SKM-1 (cell line): Measurements from ENCODE around the gene ATP6V0A1.
A peak's percentile ranks its signal among the peaks of the same experiment; 100 is the strongest.
"Not testable (repeated sequence)": the region's sequence is repeated elsewhere in the genome, so short reads cannot be mapped to it uniquely, and the experiment has no call there.

Experiments used
- DNase-seq: peaks from one replicate; lab custom pipeline; 2025; ENCODE audit not compliant: unreplicated experiment; lab: John Stamatoyannopoulos, UW

The ATP6V0A1 gene

DNA sequence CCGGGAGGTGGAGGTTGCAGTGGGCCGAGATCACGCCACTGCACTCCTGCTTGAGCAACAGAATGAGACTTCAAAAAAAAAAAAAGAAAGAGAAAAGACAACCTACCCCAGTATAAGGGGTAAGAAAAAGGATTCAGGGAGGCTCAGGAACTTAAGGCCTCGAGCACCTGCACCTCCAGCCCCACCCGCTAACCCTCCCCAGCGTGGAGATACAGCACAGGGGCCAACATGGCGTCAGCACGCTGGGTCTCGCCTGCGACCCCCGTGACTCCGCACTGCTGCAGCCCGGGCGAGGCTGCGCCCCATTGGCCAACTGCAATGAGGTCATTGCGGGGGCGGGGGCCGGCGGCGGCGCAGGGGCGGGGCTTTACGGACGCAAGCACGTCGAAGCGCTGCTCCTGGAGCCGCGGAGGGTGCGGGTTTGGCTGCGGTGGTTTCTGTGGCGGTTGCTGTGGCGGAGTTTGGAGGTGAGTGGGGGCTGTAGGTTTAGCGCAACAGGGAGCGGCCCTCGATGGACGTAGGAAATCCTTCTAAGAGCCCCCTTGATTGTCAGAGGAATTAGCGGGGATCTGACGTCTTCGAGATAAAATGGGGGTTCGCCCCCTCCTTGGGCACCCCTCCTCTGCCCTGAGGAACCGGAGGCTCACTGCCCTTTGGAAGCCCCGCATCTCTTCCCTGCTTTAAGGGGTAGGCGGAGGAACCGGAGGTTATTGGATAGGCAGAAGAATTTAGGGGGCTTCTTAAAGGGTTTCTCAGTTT is at the start of gene ATP6V0A1:
Gene ATP6V0A1, plus strand, starts transcription at position 382 of the 759 bp plus-strand sequence. CDS start 2,017 bp downstream, outside the sequence.
- peak; percentile 60 for DNase-seq

DNA sequence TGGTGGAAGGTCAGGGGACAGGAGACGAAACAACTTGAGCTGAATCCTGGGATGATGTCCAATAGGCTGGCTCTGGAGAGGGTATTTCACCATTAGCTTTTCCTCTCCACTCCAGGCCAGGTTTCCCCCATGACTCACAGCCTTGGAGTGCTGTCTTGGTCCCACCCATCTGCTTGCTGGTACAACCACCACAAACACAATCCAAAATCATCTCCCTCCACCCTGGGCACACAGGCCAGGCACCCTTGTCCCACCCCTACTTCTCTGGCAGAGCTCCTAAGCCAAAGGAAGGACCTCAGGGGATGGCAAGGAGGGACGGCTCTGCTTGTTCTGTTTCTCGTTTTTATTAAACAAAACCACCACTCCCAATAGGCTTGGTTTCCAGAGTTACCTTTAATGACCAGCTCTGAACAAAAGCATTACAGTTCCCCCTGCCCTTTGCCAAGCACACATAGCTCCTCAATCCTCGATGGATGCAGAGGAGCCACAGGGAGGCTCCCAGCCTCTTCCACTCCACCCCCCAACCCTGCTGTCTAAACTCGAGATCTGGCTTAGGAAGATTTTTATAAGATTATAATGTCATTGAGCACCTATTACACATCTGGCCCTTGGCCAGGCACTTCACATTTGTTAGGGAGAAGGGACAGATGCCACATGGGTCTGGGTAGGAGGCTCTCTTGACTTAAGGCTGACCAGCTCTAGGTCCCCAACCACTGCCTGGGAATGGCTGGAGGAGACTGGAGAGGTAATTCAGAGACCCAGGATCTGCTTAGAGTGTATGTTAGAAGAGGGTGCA is 49.0 kb upstream of the ATP6V0A1 start:
- no peak for DNase-seq

DNA sequence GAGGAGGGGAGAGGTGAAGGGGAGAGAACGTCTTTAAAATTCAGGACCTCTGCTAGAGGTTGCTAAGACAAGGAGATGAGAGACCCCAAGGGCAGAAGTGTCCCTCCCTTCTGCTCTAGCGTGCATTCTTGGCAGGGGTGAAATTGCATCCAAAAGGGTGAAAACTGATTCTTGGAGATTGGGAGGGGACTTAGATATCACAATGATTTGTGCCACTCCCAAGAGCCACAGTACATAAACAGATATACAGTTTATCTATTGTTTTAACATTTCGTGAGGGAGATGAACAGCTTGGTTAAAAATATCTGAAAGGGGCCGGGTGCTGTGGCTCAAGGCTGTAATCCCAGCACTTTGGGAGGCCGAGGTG is 48.4 kb upstream of the ATP6V0A1 start:
- DNase-seq, result no peak

DNA sequence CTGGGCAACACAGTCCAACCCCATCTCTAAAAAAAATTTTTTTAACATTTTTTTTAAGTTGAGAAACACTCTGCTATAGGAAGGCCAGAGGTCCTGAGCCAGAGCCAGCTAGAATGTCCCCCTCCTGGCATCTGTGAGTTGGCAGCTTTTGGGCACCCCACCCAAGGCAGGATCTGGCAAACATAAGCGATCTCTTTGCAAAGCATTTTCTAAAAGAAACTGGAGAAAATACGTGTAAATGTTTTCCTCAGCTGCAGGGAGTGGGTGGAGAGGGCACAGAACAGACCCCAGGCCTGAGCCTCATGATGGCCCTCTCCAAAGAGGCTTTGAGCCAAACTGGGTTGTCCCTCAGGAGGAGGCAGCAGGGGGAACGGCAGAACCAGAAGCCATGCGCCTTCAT is 47.3 kb upstream of the ATP6V0A1 start:
- no peak for DNase-seq

DNA sequence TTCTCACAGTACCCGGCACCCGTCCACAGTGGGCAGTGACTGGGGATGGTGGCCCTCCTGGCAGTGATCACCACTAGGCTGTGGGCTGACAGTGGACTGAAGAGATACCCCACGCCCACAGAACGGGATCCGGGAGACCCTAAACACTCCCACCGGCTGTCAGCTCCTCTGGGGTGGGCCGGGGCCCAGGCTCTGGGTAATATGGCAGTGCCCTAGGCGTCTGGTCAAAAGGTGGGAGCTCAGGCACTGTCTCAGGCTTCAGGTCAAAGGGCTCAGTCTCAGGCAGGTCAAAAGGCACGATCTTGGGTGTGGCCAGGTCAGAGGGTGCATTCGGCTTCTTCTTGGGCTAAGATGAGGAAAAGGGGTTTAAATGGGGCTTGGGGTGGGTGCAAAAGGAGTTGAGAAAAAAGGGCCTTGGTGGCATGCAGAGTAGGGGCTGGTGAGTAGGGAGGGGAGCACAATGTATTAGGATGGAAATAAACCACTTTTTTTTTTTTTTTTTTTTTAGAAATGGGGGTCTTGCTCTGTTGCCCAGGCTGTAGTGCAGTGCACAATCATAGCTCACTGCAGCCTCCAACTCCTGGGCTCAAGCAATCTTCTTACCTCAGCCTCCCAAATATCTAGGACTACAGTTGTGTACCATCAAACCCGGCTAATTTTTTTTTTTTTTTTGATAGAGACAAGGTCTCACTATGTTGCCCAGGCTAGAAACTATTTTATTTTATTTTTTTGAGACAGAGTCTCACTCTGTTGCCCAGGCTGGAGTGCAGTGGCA is 46.6 kb upstream of the ATP6V0A1 start:
- no peak for DNase-seq

DNA sequence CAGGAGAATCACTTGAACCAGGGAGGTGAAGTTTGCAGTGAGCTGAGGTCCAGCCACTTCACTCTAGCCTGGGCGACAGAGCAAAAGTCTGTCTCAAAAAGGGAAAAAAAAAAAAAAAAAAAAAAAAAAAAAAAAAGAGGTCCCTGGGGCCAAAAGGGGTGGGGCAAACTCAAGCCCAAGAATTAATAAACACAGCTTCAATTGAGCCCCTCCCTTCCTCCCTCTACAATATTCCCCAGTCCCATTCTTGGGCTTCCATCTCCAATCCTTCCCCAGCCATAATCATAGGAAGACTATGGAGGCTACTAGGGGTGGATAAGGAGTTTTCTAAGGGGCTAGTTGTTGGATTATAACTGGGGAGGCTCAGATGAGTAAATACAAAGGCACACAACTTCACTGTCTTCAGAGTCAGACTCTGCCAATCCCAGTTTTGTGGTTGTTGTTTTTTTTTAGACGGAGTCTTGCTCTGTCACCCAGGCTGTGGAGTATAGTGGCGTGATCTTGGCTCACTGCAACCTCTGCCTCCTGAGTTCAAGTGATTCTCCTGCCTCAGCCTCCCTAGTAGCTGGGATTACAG is 45.1 kb upstream of the ATP6V0A1 start:
- DNase-seq, result no peak

DNA sequence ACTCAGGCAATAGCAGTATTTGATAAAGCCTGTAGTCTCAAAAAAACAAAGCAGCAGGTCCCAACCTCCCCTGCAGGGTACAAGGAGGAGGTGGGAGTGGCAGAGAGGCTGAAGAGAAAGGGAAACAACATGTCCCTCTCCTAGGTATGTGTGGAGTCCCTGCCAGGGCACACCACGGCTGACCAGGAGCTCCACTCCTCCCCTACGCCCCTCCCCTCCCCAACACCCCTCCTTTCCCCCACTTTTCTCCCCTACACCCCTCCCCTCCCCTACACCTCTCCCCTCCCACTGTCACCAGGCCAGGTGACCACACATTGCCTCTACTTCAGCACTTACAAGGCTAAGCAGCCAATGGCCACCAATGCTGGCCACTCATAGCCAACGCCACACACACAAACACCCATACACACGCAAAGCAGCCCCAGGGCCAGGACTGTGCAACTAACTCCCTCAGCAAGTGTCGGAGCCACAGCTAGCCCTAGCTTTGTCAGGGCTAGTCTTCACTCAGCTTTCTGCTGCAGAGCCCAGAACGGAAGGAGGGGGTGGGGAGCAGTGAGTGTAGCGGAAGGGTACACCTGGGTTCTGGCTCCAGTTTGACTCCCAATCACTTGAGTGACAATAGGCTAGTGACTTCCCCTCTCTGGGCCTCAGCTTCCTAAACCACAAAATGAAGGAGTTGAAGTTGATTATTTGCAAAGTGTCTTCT is 43.8 kb upstream of the ATP6V0A1 start:
- no peak for DNase-seq

DNA sequence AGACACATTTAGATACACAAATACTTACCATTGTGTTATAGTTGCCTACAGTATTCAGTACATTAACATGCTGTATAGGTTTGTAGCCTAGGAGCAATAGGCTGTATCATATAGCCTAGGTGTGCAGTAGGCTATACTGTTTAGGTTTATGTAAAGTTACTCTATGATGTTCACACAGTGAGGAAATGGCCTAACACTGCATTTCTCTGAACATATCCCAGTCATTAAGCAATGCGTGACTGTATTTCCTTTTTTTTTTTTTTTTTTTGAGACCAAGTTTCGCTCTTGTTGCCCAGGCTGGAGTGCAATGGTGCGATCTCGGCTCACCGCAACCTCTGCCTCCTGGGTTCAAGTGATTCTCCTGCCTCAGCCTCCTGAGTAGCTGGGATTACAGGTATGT is 40.7 kb upstream of the ATP6V0A1 start:
- DNase-seq, result not testable (repeated sequence)

DNA sequence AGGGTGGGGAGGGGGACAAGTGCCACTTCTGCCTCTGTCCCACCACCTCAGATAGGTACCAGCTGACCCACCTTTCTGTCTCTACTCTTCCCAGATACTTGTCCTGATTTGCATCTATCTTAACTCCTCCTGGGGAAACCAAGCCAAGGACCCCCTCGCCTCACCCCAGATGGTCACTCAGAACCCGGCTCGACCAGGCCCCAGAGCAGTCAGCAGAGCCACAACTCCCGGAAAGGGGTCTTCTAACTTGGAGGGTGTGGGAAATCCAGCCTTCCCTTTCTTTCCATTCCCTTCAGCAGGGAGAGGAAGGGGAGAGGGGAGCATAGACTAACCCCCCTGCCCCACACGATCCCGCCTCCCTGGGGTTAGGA is 37.6 kb upstream of the ATP6V0A1 start:
- DNase-seq, result no peak

DNA sequence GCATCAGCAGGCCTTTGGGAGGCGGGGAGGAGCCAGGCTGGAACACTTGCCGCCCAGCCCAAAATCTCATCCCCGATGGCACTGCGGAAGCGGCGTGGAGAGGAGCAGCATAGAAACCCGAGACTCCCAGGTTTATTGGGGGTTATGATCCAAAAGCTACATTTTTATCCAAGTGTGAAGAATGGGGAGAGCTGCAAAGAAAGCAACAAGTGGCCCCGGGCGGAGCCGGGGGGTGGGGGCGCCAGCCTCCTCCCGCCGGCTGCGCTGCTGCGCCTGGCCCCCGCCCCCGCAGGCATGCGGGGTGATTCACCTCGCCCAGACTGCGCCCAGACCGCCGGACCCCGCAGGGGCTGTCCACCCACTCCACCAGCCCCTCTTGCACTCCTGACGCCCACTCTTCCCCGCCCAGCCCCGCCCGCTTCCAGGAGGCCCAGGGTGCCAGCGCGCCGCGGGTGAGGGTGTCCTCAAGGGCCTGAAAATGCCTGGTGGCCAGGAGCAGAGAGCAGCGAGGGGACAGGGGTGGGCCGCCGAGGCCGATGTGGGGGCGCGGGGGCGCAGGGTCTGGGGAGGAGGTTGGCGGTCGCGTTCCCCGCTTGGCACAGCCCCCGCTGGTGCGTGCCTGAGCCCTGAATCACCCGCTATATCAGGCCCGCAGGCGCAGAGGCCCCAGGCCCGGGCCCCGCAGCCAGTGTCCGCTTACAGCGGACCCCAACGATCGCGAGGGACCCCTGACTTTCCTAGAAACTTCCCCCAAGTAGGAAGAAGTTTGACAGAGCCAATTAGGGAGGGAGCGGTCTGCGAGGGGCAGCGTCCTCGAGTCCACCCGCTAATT is 37.0 kb upstream of the ATP6V0A1 start:
- DNase-seq, result no peak

DNA sequence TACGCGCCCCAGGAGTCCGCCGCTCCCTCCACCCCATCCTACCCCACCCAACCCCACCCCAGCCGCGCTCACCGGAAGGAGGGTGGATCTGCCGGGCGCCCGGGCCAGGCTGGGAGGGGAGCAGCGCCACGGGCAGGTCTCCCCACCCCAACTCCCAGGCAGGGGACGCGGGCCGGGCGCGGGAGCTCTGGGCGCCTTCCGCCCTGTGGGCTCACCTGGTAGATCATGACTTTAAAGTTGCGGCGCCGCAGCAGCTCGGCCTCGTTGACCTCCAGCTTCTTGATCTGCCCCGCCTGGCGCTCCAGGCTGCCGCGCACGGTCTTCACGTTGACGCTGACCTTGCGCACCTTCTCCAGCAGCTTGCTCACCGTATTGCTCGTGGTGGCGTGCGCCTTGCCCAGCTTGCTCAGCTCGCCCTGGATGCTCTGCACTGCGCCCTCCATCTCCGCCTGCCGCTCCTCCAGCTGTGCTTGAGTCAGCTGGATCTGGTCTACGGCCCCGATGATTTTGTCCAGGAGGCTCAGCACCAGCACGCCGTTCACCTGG is 36.2 kb upstream of the ATP6V0A1 start:
- DNase-seq, result no peak

DNA sequence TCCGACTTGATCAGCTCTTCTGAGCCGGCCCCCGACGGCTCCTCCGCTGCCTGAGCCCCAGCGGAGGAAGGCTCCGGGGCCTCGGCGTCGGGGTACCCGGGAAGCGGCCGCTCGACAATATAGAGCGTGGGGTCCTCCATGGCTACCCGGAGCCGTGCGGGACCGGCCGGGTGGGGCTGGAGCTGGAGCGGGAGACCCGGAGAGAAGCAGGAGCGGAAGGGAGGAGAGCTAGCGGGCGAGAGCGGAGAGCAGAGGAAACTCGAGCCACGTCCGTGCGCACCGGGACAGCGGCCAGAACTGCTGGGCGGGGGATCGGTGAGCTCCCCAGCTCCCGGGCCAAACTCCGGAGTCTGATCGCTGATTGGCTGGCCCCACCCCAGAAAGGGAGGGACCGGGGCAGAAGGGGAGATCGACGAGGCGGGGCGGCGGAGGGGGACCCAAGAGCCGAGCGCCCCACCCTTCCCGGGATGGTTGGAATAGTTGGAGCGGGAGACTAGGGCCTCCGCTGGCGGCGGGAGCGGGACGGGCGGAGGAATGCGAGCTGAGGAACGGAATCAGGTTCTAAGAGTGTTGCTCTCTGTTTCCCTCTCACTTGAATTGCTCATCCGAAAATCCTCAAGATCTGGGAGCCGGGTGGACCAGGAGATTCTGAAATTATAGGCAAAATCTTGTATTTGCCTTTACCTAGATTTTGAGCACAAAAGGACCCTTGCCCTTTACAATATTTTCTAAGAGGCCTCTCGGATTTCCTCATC is 35.5 kb upstream of the ATP6V0A1 start, which contains the start of gene CAVIN1:
Gene CAVIN1, minus strand, starts transcription at position 299 of the 755 bp plus-strand sequence. Its CDS starts 159 bp downstream, at position 140.
- no peak for DNase-seq

DNA sequence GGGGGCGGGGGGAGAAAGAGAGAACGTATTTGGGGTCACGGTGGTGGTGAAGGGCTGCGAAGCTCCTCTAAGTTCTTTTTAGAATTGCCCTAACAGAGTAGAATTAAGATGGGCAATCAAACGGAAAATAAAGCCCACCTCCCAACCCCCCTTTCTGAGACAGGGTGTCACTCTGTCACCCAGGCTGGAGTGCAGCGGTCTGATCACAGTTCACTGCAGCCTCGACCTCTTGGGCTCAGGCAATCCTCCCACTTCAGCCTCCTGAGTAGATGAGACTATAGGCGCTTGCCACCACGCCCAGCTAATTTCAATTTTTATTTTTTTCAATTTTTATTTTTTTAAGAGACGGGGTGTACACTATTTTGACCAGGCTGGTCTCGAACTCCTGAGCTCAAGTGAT is 34.9 kb upstream of the ATP6V0A1 start:
- no peak for DNase-seq

DNA sequence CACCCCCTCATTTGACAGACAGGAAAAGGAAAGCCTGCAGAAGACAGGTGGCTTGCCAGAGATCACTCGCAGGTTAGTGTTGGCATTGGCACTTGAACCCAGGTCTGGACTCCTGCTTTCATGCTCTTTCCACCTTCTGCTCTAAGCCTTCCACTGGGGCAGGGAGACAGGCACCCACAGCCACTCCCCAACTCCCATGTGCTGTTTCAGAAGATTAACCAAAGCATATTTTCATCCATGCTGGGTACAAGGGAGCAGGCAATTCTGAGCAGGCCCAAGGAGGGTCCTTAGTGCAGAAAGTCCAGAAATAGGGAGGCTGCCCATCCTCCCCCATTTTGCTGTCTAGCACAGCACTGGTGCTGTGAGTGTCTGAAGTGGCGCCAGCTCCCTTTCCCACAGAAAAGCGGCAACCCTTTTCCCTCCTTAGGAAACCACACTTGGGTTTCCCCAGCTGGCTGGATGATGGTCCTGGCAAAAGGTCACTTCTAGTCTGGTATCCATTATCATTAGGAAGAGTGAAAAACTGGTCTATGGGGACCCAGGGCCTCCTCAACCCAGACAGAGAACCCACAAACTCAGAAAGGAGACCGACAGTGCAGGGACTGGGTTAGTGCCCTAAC is 33.6 kb upstream of the ATP6V0A1 start:
- DNase-seq, result no peak

DNA sequence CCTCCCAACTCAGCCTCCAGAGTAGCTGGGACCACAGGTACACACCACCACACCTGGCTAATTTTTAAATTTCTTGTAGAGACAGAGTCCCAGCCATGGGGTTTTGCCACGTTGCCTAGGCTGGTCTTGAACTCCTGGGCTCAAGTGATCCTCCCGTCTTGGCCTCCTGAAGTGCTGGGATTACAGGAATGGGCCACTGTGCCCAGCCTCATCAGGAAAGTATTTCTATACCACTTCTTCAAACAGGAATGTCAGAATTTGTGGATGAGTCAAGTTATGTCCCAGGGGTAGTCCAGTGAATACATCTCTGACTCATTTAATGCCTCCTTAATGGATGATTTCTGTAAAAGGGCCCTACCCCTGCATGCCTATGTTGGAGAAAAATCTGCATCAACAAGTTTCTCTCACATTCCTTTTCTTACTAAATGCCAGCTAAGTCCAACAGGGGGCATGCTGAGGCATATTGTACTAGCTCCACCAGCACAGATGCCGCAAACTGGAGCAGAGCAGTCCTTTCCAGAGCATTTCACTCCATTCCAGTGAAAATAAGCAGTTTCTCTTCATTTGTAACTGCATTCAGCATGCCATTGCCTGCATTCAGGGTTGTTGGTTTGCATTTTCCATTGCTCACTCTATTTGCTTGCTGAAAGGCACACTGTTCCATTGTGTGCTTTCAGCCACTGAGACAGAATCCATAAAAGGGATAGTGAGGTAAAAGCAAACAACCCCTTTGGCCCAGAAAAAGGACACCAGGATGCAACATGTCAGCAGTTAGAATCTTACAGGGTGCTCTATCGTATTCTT is 30.3 kb upstream of the ATP6V0A1 start:
- DNase-seq, result peak; percentile 45

DNA sequence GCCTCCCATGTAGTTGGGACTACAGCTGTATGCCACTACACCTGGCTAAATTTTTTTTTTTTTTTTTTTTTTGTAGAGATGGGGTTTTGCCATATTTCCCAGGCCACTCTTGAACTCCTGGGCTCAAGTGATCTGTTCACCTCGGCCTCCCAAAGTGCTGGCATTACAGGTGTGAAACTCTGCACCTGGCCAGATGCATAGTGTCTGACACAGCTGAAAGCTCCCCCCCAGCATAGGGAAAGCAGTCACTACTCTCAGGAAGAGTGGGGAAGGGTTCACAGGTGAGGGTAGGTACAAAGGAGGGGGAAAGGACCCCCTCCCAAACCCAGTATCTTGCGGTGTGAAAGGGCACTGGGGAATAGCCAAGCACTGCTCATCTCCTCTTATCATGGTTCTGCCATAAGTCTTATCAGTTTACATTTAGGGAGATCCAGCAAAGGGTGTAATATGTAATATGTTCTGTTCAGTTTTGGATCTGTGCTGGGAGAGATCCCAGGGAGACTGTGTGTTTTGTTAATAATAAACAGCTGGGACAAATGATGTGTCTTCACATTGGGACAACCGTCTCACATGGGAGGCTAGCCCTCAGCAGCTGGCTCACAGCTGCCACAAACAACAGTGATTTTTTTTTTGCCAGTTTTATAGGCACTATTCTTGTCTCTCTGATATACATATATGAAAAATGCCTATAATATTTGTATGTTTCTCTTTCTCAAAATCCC is 28.8 kb upstream of the ATP6V0A1 start:
- no peak for DNase-seq

DNA sequence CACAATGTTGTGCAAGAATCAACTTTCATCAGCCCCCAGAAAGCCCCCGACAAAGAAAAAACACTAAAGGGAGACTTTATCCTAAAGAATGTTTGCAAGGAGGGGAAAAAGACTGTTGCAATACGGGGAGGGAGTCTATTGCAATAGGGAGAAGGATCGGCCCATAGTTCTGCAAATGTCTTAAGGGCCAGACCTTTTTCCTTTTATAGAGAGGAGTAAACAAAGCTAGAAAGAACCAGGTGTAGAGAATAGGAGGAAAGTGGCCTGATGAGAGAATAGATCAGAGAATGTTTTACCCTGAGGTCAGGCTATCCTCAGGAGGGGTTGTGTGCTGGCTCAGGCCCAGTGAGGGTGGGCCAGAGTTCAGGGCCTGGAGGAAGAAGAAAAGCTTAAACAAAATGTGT is 26.9 kb upstream of the ATP6V0A1 start:
- DNase-seq, result no peak
